GM12864 (cell line): Measurements from ENCODE around the gene ITPR1.
A peak's percentile ranks its signal among the peaks of the same experiment; 100 is the strongest.

Source experiments
- DNase-seq: peaks from one replicate; pipeline ENCODE4 v3.0.0-alpha.2; 2011; ENCODE audit warnings: low read depth
- H3K4me3 ChIP-seq: 2 replicates; pipeline ENCODE4 v1.5.1; 2011; ENCODE audit warnings: mild to moderate bottlenecking, low read depth, low read length, control low read depth
- CTCF ChIP-seq: IDR thresholded peaks from 2 replicates; pipeline ENCODE4 v1.5.1; 2011; ENCODE audit warnings: low read depth, mild to moderate bottlenecking, moderate library complexity, low read length, control low read depth, inconsistent platforms; ENCODE audit errors: missing control alignments

ITPR1 gene

DNA sequence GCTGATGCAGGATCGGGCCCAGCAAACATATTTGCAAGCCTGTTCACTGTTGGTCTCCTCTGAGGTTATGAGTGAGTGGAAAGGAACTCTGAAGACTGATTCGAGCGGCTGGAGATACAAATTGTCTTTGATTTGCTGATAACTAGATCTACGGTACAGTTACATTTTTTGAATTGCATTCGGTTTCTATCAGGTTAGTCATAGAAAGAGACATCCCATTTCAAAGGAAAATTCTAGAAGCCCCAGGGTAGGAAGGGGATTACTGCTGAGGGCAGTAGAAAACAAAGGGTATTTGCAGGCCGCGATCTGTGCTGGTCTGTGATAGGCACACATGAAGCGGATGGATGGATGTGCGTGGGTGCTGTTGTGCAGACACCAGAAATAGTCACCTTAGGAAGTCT is 228.4 kb downstream of the ITPR1 start:
- no peak for DNase-seq
- no peak for TF ChIP-seq CTCF
- no peak overlapping the region for H3K4me3 ChIP-seq

DNA sequence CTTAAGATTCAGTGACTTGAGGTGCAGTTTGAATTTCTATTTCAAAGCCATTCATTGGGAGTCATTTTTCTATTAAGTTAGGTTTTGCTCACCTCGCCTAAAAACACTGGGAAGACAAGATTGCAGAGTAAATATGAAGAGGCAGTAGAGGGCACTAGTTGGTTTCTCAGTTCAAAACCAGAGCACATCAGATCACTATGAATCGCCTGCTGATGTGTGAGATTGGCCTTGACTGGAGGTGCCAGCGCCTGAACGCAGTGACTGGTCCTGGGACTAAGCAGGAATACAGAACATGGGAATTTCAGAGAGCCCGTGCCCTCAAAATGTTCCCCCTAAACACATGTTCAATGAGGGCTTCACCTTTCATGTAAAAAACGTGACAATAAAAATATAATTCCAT is 229.0 kb downstream of the ITPR1 start:
- DNase-seq = peak; percentile 16
- H3K4me3 ChIP-seq = no peak overlapping the region
- peak; percentile 45 for TF ChIP-seq CTCF

DNA sequence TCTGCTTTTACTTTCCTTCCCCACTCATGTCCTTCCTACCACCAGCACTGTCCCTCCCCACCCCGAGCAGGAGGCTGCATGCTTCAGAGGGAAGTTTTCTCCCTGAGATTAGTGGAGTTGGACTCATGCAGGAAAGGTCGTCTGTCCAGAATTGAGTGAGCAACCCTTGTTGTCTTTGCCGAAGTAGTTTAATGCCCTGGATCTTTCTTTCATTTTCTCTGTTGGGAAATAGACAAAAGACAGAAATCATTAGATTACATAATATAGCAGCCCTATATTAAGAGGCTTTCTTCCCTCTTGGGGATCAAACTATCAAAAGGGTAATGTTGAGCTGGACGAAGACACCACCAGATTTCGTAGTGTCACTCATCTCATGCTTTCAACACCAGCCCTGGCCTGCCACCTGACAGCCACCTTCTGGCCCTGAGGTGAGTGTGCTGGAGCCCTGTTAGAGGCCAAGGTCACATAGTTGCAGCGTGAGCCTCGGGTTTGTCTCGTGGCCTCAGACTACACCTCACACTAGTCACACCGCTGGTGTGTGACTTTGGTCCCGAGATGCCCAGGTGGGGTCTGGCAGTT is 231.0 kb downstream of the ITPR1 start:
- no peak for TF ChIP-seq CTCF
- DNase-seq = no peak
- H3K4me3 ChIP-seq = no peak overlapping the region

GRCh38 chr3:4726549-4726948 is 233.4 kb downstream of the ITPR1 start:
- TF ChIP-seq CTCF = no peak
- H3K4me3 ChIP-seq = no peak overlapping the region
- DNase-seq = no peak

DNA sequence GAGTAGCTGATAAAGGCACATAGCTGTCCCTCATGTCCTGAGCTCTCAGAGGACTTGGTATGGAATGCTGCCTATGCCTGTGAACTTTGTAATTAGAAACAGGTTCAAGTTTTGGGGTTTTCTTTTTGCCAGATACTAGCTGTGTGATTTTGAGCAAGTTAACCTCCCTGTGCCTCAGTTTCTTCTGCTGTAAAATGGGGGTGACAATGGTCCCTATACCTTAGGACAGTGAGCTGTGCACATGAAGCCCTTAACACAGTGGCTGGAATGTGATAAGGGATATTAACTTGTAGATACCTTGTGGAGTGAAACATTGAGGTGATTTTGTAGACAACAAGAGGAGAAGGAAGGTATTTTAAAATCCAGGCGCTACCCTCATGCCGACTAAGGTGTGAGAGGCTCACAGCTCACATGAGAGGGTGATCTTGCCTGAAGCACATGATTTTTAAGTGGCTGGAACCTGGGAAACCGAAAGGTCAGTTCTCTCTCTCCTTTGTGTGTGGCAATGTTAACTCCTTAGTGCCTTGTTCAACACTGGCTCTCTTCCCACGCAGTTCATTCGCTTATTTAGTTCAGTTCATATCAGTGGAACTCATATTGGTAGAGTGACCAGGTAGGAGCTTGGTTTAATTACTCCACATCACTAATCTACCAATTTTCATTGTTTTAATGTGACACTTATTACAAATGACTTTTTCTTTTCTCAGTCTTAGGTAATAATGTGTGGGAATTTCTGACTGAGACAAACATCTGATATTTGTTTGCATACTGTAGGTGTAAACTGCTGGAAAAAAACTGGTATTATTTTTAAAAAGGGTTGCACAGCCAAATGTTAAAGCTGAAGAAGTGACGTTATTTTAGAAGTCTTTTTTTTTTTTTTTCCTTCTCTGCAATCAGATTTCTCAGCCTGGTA is 236.2 kb downstream of the ITPR1 start:
- TF ChIP-seq CTCF = no peak
- DNase-seq = no peak
- H3K4me3 ChIP-seq = no peak overlapping the region

GRCh38 chr3:4730719-4731118 is 237.6 kb downstream of the ITPR1 start:
- no peak for TF ChIP-seq CTCF
- no peak for DNase-seq
- H3K4me3 ChIP-seq = no peak overlapping the region
